HepG2 (cell line): ENCODE data around the gene NCOR2. TPM values are rescaled to one million over a fixed set of nuclear protein-coding genes. Genes with fewer than 3 reads are reported as not detected.

Experiments used
- ATAC-seq: fragments of 200-7000 bp; cut with Tn5 transposase; 3 replicates; pipeline ENCODE4 v1.9.1; 2020; ENCODE audit warnings: mild to moderate bottlenecking, moderate library complexity
- BruUV-seq: library from RNA; stranded (reverse); fragments of 400-500 nt; replicated peaks from 2 replicates; lab custom pipeline; 2021; lab: Mats Ljungman, UMichigan
- CTCF ChIA-PET: fragments of 300-600 bp; formaldehyde crosslinking; extraction: SDS; loops from one replicate; lab custom pipeline; 2021; ENCODE audit warnings: low total read pairs, inconsistent platforms, low intra/inter-chr PET ratio; lab: Yijun Ruan, JAX
- POLR2A ChIA-PET: fragments of 350-600 bp; sonication (Branson Sonifier 250); formaldehyde crosslinking; loops from one replicate; lab custom pipeline; 2020; ENCODE audit warnings: antibody characterized with exemption, inconsistent platforms; lab: Yijun Ruan, JAX
- DNase-seq: peaks from one replicate; pipeline ENCODE4 v3.0.0-alpha.2; 2015; ENCODE audit warnings: low spot score
- FAIRE-seq: peaks from 3 replicates; lab custom pipeline; 2011; peaks lifted over from hg19 to GRCh38; lab: Jason Lieb, UNC
- H2AFZ ChIP-seq: one replicate; pipeline ENCODE4 v1.6.1; 2011; ENCODE audit warnings: low read length, inconsistent platforms
- H3K27ac ChIP-seq: fragments of 300-600 bp; 3 replicates; pipeline ENCODE4 v1.8.0; 2011; ENCODE audit warnings: mixed run types, mild to moderate bottlenecking, mixed read lengths, low read length, inconsistent platforms; ENCODE audit not compliant: insufficient read depth; ENCODE audit errors: extremely low read length
- H3K27me3 ChIP-seq, 2 experiments: fragments of 200-600 bp in 1 of 2; 2 replicates in 1 of 2; 3 replicates in 1 of 2; pipeline versions ENCODE4 v1.6.0 to v1.8.0; 2011; ENCODE audit warnings: low read length in 2 of 2, mild to moderate bottlenecking in 2 of 2, moderate library complexity in 2 of 2, inconsistent platforms in 1 of 2; ENCODE audit not compliant: insufficient read depth in 2 of 2, control insufficient read depth in 1 of 2
- H3K36me3 ChIP-seq, 2 experiments: fragments of 200-600 bp in 1 of 2; replicated peaks in 1 of 2; 2 replicates in 1 of 2; 3 replicates in 1 of 2; pipeline versions ENCODE4 v1.5.1 to v1.8.0; 2011; ENCODE audit warnings: low read length in 2 of 2, inconsistent platforms in 1 of 2; ENCODE audit not compliant: insufficient read depth in 2 of 2, control insufficient read depth in 1 of 2
- H3K4me1 ChIP-seq: 2 replicates; pipeline ENCODE4 v1.5.1; 2012; ENCODE audit warnings: low read length, inconsistent platforms; ENCODE audit not compliant: insufficient read depth
- H3K4me2 ChIP-seq: 2 replicates; pipeline ENCODE4 v1.6.0; 2011; ENCODE audit warnings: low read depth, low read length, inconsistent platforms
- H3K4me3 ChIP-seq, 3 experiments: fragments of 200-600 bp in 1 of 3; sonication (generic), shearing (Covaris generic) in 1 of 3; replicated peaks in 1 of 3; 2 replicates each; pipeline ENCODE4 v1.5.1; 2011 to 2016; ENCODE audit warnings: low read length in 3 of 3, inconsistent platforms in 2 of 3, low read depth in 2 of 3, mild to moderate bottlenecking in 2 of 3, control low read depth in 1 of 3, mixed read lengths in 1 of 3; ENCODE audit not compliant: insufficient read depth in 1 of 3
- H3K79me2 ChIP-seq: one replicate; pipeline ENCODE4 v1.6.1; 2011; ENCODE audit warnings: low read length, inconsistent platforms; ENCODE audit not compliant: insufficient read depth
- H3K9ac ChIP-seq: 2 replicates; pipeline ENCODE4 v1.6.0; 2011; ENCODE audit warnings: mild to moderate bottlenecking, low read depth, low read length, inconsistent platforms; ENCODE audit not compliant: insufficient read depth
- H3K9me3 ChIP-seq: 2 replicates; pipeline ENCODE4 v1.5.1; 2012; ENCODE audit warnings: mild to moderate bottlenecking, low read length
- H4K20me1 ChIP-seq: 2 replicates; pipeline ENCODE4 v1.6.0; 2011; ENCODE audit warnings: inconsistent platforms, mild to moderate bottlenecking, low read length, moderate library complexity; ENCODE audit not compliant: insufficient read depth
- ARNTL ChIP-seq: sonication (generic); formaldehyde crosslinking; IDR thresholded peaks from 2 replicates; pipeline ENCODE4 v1.4.0; 2020; ENCODE audit warnings: mild to moderate bottlenecking, missing genetic modification reagents
- HOXA5 ChIP-seq: sonication (generic); formaldehyde crosslinking; IDR thresholded peaks from 2 replicates; pipeline ENCODE4 v1.4.0; 2020; ENCODE audit warnings: missing genetic modification reagents
- KLF9 ChIP-seq: IDR thresholded peaks from 2 replicates; pipeline ENCODE4 v1.6.1; 2016; ENCODE audit warnings: low read depth
- MEIS2 ChIP-seq: sonication (generic); formaldehyde crosslinking; IDR thresholded peaks from 2 replicates; pipeline ENCODE4 v1.9.0; 2021; ENCODE audit warnings: mild to moderate bottlenecking, missing genetic modification reagents
- RNF2 ChIP-seq: fragments of 450-650 bp; conservative IDR thresholded peaks from 2 replicates; pipeline ENCODE4 v1.6.1; 2016; ENCODE audit warnings: low read depth
- TEAD3 ChIP-seq: optimal IDR thresholded peaks from 2 replicates; pipeline ENCODE3; 2016; ENCODE audit warnings: borderline replicate concordance
- TERF1 ChIP-seq: sonication (generic); formaldehyde crosslinking; IDR thresholded peaks from 2 replicates; pipeline ENCODE4 v1.8.0; 2022; ENCODE audit warnings: mild to moderate bottlenecking, missing genetic modification reagents, moderate library complexity
- ZNF343 ChIP-seq: sonication (generic); formaldehyde crosslinking; IDR thresholded peaks from 2 replicates; pipeline ENCODE4 v1.4.0; 2020; ENCODE audit warnings: mild to moderate bottlenecking, missing genetic modification reagents
- WGBS: methylation state at CpG from one replicate; pipeline ENCODE4 v1.1.6; 2017; ENCODE audit warnings: low lambda C conversion rate; 5-methylcytosine and 5-hydroxymethylcytosine counted together
- in situ Hi-C: cut with HindIII; loops from 2 replicates; pipeline ENCODE4 v1.10.0; 2017; ENCODE audit warnings: low pct_unique_long_range_greater_than_20kb; ENCODE audit not compliant: extremely low pct_ligation_motif_present
- intact Hi-C: fragments of 100-400 bp; cut with micrococcal nuclease; formaldehyde crosslinking; loops from one replicate; pipeline ENCODE4 v1.10.0; 2022; ENCODE audit not compliant: unreplicated experiment
- polyA plus RNA-seq, 8 experiments: library from polyadenylated mRNA; depleted of rRNA in 3 of 8; stranded (reverse) in 7 of 8; unstranded in 1 of 8; fragments of >200 nt; fragmentation: Illumina TruSeq in 4 of 8; extraction: Trizol in 4 of 8; gene quantifications; 2 replicates each; pipeline versions ENCODE4 v1.2.1 to v1.2.3, GENCODE V29; 2011 to 2016; ENCODE audit warnings: low read depth in 4 of 8, missing spikeins in 1 of 8, mixed read lengths in 1 of 8; ENCODE audit not compliant: insufficient read depth in 1 of 8
- total RNA-seq, 5 experiments: library from RNA; depleted of rRNA; stranded (reverse); fragments of >200 nt; fragmentation: Illumina TruSeq; extraction: Trizol; gene quantifications; 2 replicates each; pipeline ENCODE4 v1.2.3, GENCODE V29; 2016; ENCODE audit warnings: low read depth in 1 of 5

The NCOR2 gene
- total and polyA plus RNA-seq, 2 of the 13 experiments (the other 11 are each of a cell fraction or from before 2014, with no cell fraction given) = 4.5 to 5.7 TPM

DNA sequence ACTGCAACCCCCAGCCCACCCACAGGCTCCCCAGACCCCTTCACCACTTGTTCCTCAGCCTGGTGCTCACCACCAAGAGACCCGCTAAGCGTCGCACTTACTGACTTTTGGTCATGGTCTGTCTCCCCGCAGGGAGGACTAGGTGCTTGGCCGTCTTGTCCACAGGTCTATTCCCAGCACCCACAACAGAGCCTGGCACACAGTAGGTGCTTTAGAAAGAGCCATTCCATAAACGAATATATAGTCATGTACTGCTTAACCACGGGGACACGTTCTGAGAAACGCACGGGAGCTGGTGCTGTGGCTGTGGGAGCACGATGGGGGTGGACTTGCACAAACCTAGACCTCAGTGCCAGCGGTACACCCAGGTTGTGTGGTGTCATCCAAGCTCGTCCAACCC is 34.0 kb downstream of the NCOR2 start (continued):
- no peak for TF ChIP-seq TERF1 (CRISPR knock-in tag)
- no peak for TF ChIP-seq KLF9
- TF ChIP-seq ARNTL (CRISPR knock-in tag) = no peak

DNA sequence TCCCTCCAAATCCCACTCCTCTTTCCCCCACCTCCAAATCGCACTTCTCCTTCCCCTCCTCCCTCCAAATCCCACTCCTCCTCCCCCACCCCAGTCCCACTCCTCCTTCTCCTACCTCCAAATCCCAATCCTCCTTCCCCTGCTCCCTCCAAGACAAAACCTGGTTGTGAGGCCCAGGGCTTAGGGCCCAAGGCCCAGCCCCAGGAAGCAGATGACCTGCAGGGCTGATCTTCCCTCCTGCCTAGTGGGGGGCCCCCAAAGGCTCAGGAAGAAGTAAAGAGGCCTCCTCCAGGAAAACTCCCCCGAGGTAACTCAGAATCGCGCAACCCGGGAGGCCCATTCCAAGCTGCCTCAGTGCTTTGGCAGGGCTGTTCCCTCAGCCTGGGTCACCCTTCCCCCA is 34.4 kb downstream of the NCOR2 start:
- 95% methylated on average over 5 of the region's 5 CpGs for WGBS

GRCh38 chr12:124532331-124532750 is 35.1 kb downstream of the NCOR2 start:
- WGBS = 99% methylated on average over 9 of the region's 14 CpGs
- Histone ChIP-seq H4K20me1 (0 out of 2 replicates have a peak, but pooled peaks cover 5% of the 10 kb centered on the region), H3K27me3 (no peaks in the 10 kb centered on the region), H3K27ac (no peak overlapping the region), H3K4me1 (no peaks in the 10 kb centered on the region), H3K4me3 (no peak overlapping the region), H3K9ac (no peak overlapping the region), H3K9me3 (no peaks in the 10 kb centered on the region), H3K36me3 (no peaks in the 10 kb centered on the region), H3K79me2 (peaks cover 13% of the 10 kb centered on the region), H2AFZ (no peak overlapping the region), H3K4me2 (no peak overlapping the region)
- intact Hi-C loops (no loop called here), in situ Hi-C loops (no loop called here)
- POLR2A ChIA-PET = no interaction called here
- DNase-seq = no peak
- BruUV-seq = no TSS peak
- FAIRE-seq = no peak
- CTCF ChIA-PET = no interaction called here
- no peak for ATAC-seq
- TF ChIP-seq ZNF343 (CRISPR knock-in tag) (no peak), TEAD3 (CRISPR knock-in tag) (no peak)

More for the DNA sequence above, 34.4 kb downstream of the NCOR2 start:
- no peak overlapping the region for H2AFZ ChIP-seq
- H3K4me3 ChIP-seq = no peak overlapping the region
- H3K4me1 ChIP-seq = peaks cover 4% of the 10 kb centered on the region
- TF ChIP-seq RNF2 (no peak), HOXA5 (CRISPR knock-in tag) (no peak), MEIS2 (CRISPR knock-in tag) (no peak)
- TF ChIP-seq, all 625 proteins: peak for 0
- no peak for ATAC-seq
- no TSS peak for BruUV-seq
- ChIA-PET CTCF (no interaction called here), POLR2A (no interaction called here)
- no peak for DNase-seq
- FAIRE-seq = no peak
- H3K9me3 ChIP-seq = no peaks in the 10 kb centered on the region
- intact Hi-C loops (no loop called here), in situ Hi-C loops (no loop called here)
- no peak overlapping the region for H3K4me2 ChIP-seq
- H3K36me3 ChIP-seq = no peaks in the 10 kb centered on the region
- H4K20me1 ChIP-seq = peaks cover 6% of the 10 kb centered on the region; the same call in 1 of the 2 replicates
- H3K79me2 ChIP-seq = peaks cover 17% of the 10 kb centered on the region
- no peak overlapping the region for H3K9ac ChIP-seq
- H3K27ac ChIP-seq = no peak overlapping the region
- H3K27me3 ChIP-seq = no peaks in the 10 kb centered on the region
